ENCODE measurements around the gene GNG7.

GRCh38 chr19:2714531-2715269, 12.2 kb upstream of the GNG7 start:
- TF ChIP-seq POLR2A (IDR thresholded peaks at IDR 0.05) (no peak), CTCF (IDR thresholded peaks at IDR 0.05) (no peak), POLR2AphosphoS5 (IDR thresholded peaks at IDR 0.05) (no peak)
